ENCODE data around the gene HACE1.
A peak's percentile ranks its signal among the peaks of the same experiment; 100 is the strongest.

Gene HACE1

GRCh38 chr6:104728448-104728847 lies 131.3 kb downstream of the HACE1 start:
- DNase-seq: no peak

DNA sequence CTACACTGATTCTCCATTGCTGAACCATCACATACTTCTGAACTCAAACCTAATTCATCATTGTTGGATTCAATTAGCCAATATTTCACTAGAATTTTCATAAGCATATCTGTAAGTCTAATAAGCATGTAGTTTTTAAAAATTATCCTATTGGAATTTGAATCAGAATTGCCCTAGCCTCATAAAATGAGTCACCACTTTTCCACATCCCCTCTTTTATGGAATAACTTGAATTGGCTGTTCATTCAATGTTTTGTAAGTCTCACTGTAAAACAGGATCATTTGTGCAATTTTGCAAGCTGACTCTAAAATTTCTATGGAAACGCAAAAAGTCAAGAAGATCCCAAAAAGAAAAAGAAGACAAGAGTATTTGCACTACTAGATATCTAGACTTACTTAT lies 141.0 kb downstream of the HACE1 start:
- DNase-seq: no peak

DNA sequence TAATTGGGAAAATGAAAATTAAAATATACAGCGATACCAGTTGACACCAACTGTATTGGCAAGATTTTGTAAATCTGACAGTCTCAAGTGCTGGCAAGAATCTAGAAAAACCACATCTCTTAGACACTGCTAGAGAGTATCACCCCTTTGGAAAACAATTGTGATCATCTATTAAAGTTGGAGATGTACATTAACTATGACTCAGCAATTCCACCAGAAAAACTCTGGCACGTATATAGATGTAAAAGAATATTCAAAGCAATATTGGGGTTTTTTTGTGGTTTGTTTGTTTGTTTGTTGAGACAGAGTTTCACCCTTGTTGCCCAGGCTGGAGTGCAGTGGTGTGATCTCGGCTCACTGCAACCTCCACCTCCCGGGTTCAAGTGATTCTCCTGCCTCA lies 142.9 kb downstream of the HACE1 start:
- DNase-seq: no peak

DNA sequence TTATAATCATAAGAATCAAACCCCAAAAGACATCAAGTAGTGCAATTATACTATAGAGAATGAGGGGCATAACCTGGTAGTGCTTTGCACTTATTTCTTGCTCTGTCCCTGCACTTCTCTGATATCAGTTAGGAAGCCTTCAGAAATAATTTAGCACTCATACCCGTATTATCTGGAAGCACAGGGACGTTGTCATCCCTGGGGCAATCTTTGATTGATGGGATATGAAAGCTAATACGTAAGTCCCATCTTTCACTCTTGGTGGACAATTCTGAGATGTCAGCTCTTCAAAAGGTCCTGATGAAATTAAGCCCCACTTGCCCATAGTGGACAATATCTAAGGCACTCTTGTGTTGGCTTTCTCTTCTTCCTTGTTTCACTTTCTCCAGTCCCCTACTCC lies 144.9 kb downstream of the HACE1 start:
- DNase-seq: no peak

- DNase-seq: no peak
These were observed 145.7 kb downstream of the HACE1 start for GRCh38 chr6:104713982-104714381.

DNA sequence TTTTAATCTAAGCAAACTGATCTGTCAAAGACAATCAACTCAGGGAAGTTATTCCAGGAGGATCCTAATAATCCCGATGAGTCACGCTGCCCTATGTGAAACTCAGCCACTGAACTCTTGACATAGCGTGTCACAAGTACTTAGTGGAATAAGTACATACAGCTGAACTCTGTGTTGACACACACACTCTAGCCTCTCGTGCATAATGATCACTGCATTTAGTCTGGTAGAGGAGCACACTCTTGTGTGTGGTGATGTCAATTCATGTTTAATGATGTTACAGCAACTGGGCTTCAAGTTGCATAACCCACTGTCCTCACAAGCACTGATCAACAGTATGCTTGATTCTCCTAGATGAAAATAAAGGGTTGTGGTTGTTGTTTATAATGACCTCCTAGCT lies 148.3 kb downstream of the HACE1 start:
- DNase-seq: peak in 1 of 2 experiments; percentile 3

- DNase-seq: peak in 1 of 2 experiments; percentile 2
These were observed 149.0 kb downstream of the HACE1 start for GRCh38 chr6:104710543-104711335.

GRCh38 chr6:104705916-104706442 lies 153.7 kb downstream of the HACE1 start:
- peak in 1 of 2 experiments; percentile 21 for DNase-seq

GRCh38 chr6:104705095-104705707 lies 154.5 kb downstream of the HACE1 start:
- DNase-seq: no peak

DNA sequence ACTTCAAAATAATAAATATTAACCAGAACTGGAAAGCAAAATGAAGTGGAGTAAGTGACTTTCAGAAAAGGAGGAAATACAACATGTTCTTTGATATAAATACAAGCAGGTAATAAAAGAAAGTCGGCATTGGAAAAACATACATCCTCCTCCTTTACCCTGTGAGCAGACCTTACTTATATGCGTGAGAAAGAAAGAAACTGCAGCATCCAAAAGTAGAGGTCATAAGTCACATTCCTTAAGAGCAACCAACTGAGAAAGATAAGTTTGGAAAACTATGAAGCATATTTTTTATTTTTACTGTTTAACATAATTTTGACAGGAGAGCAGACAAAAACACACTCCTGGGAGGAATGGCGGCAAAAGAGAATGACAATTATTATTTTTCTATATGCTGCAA lies 155.5 kb downstream of the HACE1 start:
- no peak for DNase-seq

DNA sequence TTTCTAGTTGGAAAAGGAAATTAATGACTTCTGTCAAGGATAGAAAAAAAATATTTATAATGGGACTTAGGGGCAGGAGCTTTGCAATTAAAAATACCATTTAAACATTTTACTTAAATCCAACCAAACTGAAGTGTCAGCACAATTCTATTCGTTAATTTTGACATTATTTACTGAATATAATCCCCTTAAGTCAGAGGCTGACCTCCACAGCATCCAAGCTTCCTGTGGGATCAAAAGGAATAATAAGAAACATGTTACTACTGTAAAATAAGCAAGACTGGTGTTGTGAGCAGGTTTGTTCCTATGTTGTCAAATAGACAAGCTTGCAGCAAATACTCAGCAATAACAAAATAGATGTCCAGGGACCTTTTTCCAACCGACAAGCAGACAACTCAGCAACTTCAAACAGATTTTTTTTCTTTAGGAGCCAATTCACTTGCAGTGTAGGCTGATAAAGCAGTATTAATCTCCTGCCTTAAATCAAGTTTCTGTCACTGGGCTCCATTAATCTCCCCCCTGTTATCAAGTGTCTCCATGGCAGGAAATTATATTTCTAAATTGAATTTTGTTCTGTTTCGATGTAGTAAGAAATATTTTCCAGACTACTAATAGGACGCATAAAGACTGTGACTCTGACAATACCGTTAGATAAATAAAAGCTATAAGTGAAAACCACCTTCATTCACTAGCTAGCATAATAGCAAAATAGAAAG lies 157.4 kb downstream of the HACE1 start:
- DNase-seq: no peak

- no peak for DNase-seq
These were observed 159.1 kb downstream of the HACE1 start for GRCh38 chr6:104700371-104701185.

GRCh38 chr6:104699593-104700329 lies 160.0 kb downstream of the HACE1 start:
- no peak for DNase-seq

DNA sequence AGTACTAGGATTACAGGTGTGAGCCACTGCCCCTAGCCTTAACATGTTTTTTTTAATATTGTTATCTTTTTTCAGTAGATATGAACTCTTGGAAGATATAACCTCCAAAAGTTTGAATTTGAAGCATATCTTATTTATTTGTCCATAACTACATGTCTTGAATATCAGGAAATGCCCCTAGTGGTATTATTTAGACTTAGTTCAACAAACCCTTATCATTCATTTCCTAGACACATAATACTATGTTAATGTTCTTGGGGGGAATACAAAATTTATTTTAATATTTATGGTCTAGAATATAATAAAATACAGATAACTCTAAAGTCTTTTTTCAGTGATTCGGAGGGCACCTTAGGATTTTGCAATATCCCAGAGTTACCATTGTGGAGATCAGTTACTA lies 160.7 kb downstream of the HACE1 start:
- DNase-seq: no peak

DNA sequence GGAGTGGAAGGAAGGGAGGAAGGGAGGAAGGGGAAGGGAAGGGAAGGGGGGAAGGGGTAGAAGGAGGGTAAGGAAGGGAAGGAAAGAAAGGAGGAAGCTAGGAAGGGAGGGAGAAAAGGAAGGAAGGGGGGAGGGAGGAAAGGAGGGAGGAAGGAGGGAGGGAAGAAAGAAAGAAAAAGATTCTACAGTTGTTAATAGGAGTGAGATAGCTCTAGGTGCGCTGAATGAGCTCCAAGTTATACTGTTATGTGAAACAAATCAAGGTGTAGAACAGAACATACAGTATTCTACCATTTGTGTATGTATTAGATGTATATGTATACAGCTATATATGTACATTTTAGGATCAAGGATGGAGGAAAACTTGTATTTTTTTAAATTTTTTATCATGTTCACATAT lies 167.7 kb downstream of the HACE1 start:
- no peak for DNase-seq

DNA sequence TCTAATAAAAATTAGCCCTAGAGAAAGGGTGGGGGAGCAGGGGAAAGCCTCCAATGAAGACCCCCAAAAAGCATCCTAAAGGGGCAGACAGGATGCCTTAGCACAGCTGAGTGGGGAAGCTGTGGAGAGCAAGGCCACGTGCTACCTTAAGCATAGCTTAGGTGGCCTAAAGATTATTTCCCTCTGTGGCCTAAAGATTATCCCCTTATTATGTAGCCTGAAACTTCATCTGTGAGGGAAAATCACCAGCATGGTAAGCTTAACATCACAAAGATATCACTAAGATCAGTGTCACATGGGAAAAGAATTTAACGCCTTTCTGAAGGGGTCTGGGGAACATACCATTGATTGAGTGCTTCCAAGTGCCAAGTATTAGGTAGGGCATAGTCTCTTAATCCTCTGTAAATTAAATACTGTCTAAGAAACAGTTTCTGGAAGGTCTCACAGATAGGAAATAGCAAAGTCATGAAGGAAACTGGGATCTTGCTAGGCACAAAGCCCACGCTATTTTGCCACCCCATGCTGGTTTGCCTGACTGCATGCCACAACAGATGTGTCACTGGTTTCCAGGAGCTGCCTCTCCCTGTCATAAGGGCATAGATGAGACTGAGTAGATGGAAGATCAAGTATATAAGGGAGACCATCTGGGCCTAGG lies 170.0 kb downstream of the HACE1 start:
- DNase-seq: peak; percentile 37 to 70

- DNase-seq: peak in 1 of 2 experiments; percentile 56
These were observed 171.3 kb downstream of the HACE1 start for GRCh38 chr6:104688283-104688969.

DNA sequence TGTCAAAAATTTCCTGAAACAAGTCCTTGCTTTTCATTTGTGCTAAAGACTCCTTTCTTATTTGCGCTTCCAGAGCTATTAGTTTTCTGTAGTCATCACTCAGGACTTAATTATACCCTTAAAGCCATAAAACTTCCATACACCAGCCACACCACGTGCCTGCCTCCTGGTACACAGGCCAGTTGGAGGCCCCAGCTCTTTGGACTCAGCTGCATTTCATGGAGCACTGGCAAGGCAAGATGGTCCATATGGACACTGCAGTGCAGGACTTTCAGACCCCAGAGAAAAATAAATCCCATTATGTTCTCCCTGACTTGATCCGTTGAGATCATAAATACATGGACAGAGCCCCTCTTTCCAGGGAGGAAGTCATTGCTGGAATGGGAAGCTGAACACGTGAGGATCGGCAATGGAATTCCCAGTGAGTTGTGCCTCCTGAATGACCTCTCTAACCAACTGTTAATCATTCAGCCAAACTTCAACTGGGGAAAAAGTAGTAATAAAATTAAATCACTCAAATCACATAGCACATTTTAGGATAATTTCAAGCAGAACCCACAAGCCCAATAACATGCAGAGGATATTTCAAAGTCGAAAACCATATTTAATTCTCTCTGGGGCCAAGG lies 173.1 kb downstream of the HACE1 start:
- peak in 1 of 2 experiments; percentile 44 for DNase-seq

DNA sequence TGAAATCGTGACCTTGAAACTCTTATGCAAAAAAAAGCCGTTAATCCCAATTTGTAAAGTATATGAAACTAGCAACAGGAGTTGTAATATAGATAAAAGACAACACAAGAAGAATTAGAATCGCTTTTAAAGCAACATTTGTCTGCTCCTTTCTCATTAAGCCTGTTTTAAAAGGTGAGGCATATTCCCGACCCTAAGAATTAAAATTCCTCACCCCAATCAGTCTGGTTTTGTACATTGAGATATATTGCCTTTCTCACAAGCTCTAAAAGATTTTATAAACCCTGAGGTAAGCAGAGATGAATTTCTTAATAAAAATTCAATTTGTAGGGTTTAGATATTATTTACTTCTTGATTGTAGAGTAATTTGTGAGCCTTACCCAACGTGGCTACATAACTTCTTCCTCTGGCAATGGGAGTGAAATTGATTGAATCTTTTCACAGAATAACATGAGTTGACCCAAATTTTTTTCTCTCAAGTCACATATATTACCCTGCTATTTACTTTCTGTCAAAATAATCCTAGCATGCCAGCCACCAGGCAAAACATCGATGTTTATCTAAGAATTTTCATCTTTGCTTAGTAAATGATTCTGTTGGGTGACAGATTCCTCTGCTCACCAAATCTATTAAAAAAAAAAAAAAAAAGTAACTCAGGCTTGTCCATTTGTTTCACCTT lies 173.7 kb downstream of the HACE1 start:
- DNase-seq: no peak

All from NCI-H524 (cell line).